KMS-11 (cell line): Measurements from ENCODE around the gene TP53I11.

Experiments used
- H2AFZ ChIP-seq: fragments of 200-600 bp; sonication (generic); 2 replicates; pipeline ENCODE4 v1.6.1; 2016; ENCODE audit warnings: antibody characterized with exemption, mixed run types, low read depth
- H3K27ac ChIP-seq: fragments of 200-600 bp; sonication (generic); 2 replicates; pipeline ENCODE4 v1.6.1; 2016; ENCODE audit warnings: mild to moderate bottlenecking, mixed run types
- H3K27me3 ChIP-seq: fragments of 200-600 bp; sonication (generic); 2 replicates; pipeline ENCODE4 v1.6.1; 2017; ENCODE audit warnings: mild to moderate bottlenecking, low read depth, mixed run types, moderate library complexity; ENCODE audit not compliant: insufficient read depth
- H3K36me3 ChIP-seq: fragments of 200-600 bp; sonication (generic); 2 replicates; pipeline ENCODE4 v1.6.1; 2017; ENCODE audit warnings: mild to moderate bottlenecking, mixed run types; ENCODE audit not compliant: insufficient read depth
- H3K4me1 ChIP-seq: fragments of 200-600 bp; sonication (generic); 2 replicates; pipeline ENCODE4 v1.6.1; 2016; ENCODE audit warnings: mild to moderate bottlenecking, low read depth, mixed run types; ENCODE audit not compliant: poor library complexity, severe bottlenecking
- H3K4me2 ChIP-seq: fragments of 200-600 bp; sonication (generic); 2 replicates; pipeline ENCODE4 v1.7.0; 2016; ENCODE audit warnings: mild to moderate bottlenecking, mixed run types
- H3K4me3 ChIP-seq: fragments of 200-600 bp; sonication (generic); IDR thresholded peaks from 2 replicates; pipeline ENCODE4 v1.6.1; 2017; ENCODE audit warnings: low read depth, low read length, mixed read lengths; ENCODE audit not compliant: insufficient read depth
- H3K79me2 ChIP-seq: fragments of 200-600 bp; sonication (generic); 2 replicates; pipeline ENCODE4 v1.6.1; 2016; ENCODE audit warnings: low read depth, mixed run types; ENCODE audit not compliant: insufficient read depth
- H3K9ac ChIP-seq: fragments of 200-600 bp; sonication (generic); 2 replicates; pipeline ENCODE4 v1.6.1; 2016; ENCODE audit warnings: mild to moderate bottlenecking, mixed run types
- H4K20me1 ChIP-seq: fragments of 200-600 bp; sonication (generic); 2 replicates; pipeline ENCODE4 v1.6.1; 2016; ENCODE audit warnings: mild to moderate bottlenecking, mixed run types; ENCODE audit not compliant: insufficient read depth
- TF ChIP-seq, protein P1 (sequence below): fragments of 200-600 bp; sonication (generic); conservative IDR thresholded peaks from 2 replicates; pipeline ENCODE4 v1.6.1; 2017; ENCODE audit warnings: low read depth, mild to moderate bottlenecking, antibody characterized with exemption, low read length, moderate library complexity, mixed read lengths

Gene TP53I11

DNA sequence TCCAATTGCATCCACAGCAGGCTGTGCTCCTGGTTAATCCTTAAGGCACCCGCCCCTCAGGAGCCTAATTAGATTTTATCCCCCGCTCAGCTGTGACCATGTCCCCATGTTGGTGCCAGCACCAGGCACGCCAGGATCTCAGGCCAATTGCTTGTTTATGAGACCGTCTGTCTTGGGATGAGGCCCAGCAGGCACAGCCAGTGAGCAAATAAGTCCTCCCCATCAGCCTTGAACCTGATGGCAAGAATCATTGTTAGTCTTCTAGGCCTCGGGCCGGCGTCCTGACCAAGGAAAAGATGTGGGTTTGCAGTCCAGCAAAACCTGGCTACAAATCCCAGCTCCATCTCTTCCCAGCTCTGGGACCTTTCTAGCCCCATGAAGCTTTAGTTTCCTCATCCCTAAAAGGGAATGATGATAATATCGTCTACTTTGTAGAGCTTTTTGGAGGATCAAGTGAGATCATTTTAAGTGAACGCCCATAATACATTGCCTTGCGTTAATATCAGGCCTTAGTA is 57.3 kb downstream of the TP53I11 start:
- H4K20me1 ChIP-seq: no peaks in the 10 kb centered on the region
- no peak overlapping the region for H3K27ac ChIP-seq
- no peak overlapping the region for H2AFZ ChIP-seq
- TF ChIP-seq, protein P1, sequence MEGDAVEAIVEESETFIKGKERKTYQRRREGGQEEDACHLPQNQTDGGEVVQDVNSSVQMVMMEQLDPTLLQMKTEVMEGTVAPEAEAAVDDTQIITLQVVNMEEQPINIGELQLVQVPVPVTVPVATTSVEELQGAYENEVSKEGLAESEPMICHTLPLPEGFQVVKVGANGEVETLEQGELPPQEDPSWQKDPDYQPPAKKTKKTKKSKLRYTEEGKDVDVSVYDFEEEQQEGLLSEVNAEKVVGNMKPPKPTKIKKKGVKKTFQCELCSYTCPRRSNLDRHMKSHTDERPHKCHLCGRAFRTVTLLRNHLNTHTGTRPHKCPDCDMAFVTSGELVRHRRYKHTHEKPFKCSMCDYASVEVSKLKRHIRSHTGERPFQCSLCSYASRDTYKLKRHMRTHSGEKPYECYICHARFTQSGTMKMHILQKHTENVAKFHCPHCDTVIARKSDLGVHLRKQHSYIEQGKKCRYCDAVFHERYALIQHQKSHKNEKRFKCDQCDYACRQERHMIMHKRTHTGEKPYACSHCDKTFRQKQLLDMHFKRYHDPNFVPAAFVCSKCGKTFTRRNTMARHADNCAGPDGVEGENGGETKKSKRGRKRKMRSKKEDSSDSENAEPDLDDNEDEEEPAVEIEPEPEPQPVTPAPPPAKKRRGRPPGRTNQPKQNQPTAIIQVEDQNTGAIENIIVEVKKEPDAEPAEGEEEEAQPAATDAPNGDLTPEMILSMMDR: no peak
- H3K4me1 ChIP-seq: no peaks in the 10 kb centered on the region
- no peak overlapping the region for H3K4me3 ChIP-seq
- H3K9ac ChIP-seq: no peak overlapping the region
- H3K4me2 ChIP-seq: no peak overlapping the region
- H3K27me3 ChIP-seq: no peaks in the 10 kb centered on the region
- no peaks in the 10 kb centered on the region for H3K79me2 ChIP-seq
- H3K36me3 ChIP-seq: no peaks in the 10 kb centered on the region

DNA sequence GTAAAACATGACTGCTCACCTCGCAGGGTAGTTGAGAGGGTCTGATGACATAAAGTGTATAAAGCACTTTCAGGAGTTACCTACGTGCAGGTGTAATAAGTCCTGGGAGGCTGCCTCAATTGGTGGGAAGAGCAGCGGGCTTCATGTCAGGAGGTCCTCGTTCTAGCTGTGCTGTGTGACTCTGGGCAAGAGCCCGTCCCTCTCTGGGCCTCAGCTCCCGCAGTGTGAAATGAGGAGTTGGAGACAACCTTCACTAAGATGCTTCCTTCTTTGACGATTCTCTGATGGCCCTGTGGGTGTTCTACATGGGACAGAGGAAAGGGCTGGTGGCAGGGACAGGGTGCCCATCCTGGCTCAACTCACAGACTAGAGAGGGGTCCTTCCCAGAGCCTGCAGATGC is 57.8 kb downstream of the TP53I11 start:
- Histone ChIP-seq H3K36me3 (no peaks in the 10 kb centered on the region), H3K9ac (no peak overlapping the region), H3K4me3 (no peak overlapping the region), H3K4me1 (no peaks in the 10 kb centered on the region), H2AFZ (no peak overlapping the region), H4K20me1 (no peaks in the 10 kb centered on the region), H3K4me2 (no peak overlapping the region), H3K79me2 (no peaks in the 10 kb centered on the region), H3K27me3 (no peaks in the 10 kb centered on the region), H3K27ac (no peak overlapping the region)
- TF ChIP-seq, protein P1: no peak

DNA sequence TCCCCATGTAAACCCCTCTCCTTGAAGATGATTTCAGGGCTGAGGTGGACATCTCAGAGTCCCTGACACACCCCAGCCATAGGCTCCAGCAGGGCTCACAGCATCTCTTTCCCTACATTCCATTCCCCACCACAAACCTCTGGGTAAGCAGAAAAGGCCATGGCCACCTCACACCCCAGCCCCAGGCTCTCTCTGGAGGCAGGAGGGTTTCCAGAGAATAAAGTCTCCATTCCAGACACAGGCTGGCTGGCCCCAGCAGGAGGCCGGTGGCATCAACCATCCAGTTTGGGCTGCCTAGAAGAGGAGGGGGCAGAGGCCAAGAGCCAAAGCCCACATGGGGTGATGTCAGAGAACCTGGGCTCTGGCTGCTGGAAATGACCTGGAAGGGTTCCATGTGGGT is 61.4 kb downstream of the TP53I11 start:
- Histone ChIP-seq H4K20me1 (no peaks in the 10 kb centered on the region), H3K36me3 (no peaks in the 10 kb centered on the region), H3K4me3 (no peak overlapping the region), H3K4me1 (no peaks in the 10 kb centered on the region), H3K27ac (no peak overlapping the region), H3K9ac (no peak overlapping the region), H2AFZ (no peak overlapping the region), H3K4me2 (no peak overlapping the region), H3K79me2 (no peaks in the 10 kb centered on the region), H3K27me3 (no peaks in the 10 kb centered on the region)
- TF ChIP-seq, protein P1: no peak

DNA sequence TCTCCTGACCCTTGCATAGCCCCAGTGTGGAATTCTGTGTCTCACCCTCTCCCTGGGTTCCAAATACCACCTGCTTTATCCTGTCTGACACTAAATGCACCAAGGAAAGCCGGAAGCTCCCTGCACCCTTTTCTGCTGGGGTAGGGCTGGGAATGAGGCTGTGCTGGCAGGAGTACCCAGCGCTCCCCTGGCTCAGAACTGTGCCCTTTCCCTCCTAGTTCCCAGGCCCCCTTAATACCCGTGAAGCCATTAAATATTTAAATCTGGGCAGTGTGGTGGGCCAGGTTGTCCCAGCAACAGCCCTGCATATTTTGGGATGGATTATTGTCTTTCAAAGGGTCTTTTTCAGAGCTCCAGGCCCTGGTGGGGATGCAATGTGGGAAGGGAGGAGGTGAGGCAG is 63.0 kb downstream of the TP53I11 start:
- Histone ChIP-seq H4K20me1 (no peaks in the 10 kb centered on the region), H3K4me2 (no peak overlapping the region), H3K79me2 (no peaks in the 10 kb centered on the region), H3K4me3 (no peak overlapping the region), H3K36me3 (no peaks in the 10 kb centered on the region), H3K27me3 (no peaks in the 10 kb centered on the region), H3K9ac (no peak overlapping the region), H3K27ac (no peak overlapping the region), H3K4me1 (no peaks in the 10 kb centered on the region), H2AFZ (no peak overlapping the region)
- TF ChIP-seq, protein P1: no peak

DNA sequence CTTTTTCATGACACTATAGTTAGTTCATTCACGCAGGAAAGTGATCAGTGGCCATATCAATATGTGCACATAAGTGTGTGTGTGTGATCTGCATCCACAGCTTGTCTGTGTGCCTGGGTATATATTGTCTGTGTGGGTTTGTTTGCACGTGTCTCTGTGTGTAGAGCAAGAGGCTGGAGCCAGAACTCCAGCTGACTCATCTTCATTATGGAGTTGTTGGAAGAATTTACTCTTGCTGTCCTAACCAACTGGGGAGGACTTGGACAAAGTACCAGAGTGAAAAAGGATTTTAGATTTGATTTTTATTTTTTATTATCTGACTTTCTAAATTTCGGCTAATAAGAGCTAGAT is 63.9 kb downstream of the TP53I11 start:
- H2AFZ ChIP-seq: no peak overlapping the region
- H3K9ac ChIP-seq: no peak overlapping the region
- no peaks in the 10 kb centered on the region for H4K20me1 ChIP-seq
- H3K36me3 ChIP-seq: no peaks in the 10 kb centered on the region
- H3K27me3 ChIP-seq: no peaks in the 10 kb centered on the region
- TF ChIP-seq, protein P1: no peak
- no peak overlapping the region for H3K4me3 ChIP-seq
- H3K4me1 ChIP-seq: no peaks in the 10 kb centered on the region
- no peak overlapping the region for H3K27ac ChIP-seq
- H3K4me2 ChIP-seq: no peak overlapping the region
- no peaks in the 10 kb centered on the region for H3K79me2 ChIP-seq
